Fibroblast of mammary gland (primary cell): ENCODE measurements around the gene CAPN2.

Experiments
- DNase-seq: peaks from one replicate; pipeline ENCODE4 v3.0.0-alpha.2; 2010; ENCODE audit warnings: low read depth
- H3K4me3 ChIP-seq: 2 replicates; pipeline ENCODE4 v1.5.1; 2011; ENCODE audit warnings: low read depth, mild to moderate bottlenecking, low read length, moderate library complexity; ENCODE audit not compliant: control insufficient read depth
- CTCF ChIP-seq: conservative IDR thresholded peaks from 2 replicates; pipeline ENCODE4 v1.5.1; 2011; ENCODE audit warnings: low read depth, low read length, inconsistent platforms; ENCODE audit not compliant: control insufficient read depth, insufficient read depth

The CAPN2 gene

GRCh38 chr1:223723351-223723904, 11.1 kb downstream of the CAPN2 start:
- no peak for DNase-seq
- H3K4me3 ChIP-seq = no peak overlapping the region
- TF ChIP-seq CTCF = no peak

- DNase-seq = no peak
- no peak for TF ChIP-seq CTCF
- H3K4me3 ChIP-seq = no peak overlapping the region
Measured at GRCh38 chr1:223724376-223724775, 12.0 kb downstream of the CAPN2 start.

GRCh38 chr1:223725578-223725977, 13.2 kb downstream of the CAPN2 start:
- H3K4me3 ChIP-seq = no peak overlapping the region
- no peak for TF ChIP-seq CTCF
- DNase-seq = no peak

- no peak for TF ChIP-seq CTCF
- no peak overlapping the region for H3K4me3 ChIP-seq
- DNase-seq = peak; percentile 97
Measured at GRCh38 chr1:223726380-223727001, 14.2 kb downstream of the CAPN2 start.

GRCh38 chr1:223727541-223727940, 15.2 kb downstream of the CAPN2 start:
- TF ChIP-seq CTCF = no peak
- DNase-seq = no peak
- H3K4me3 ChIP-seq = no peak overlapping the region

- DNase-seq = no peak
- no peak overlapping the region for H3K4me3 ChIP-seq
- TF ChIP-seq CTCF = no peak
Measured at GRCh38 chr1:223729906-223730305, 17.6 kb downstream of the CAPN2 start.

GRCh38 chr1:223730479-223731132, 18.3 kb downstream of the CAPN2 start:
- TF ChIP-seq CTCF = no peak
- DNase-seq = peak; percentile 61
- H3K4me3 ChIP-seq = no peak overlapping the region
